ENCODE measurements around the gene MYH14.
"Not testable (repeated sequence)": the region's sequence is repeated elsewhere in the genome, so short reads cannot be mapped to it uniquely, and the experiment has no call there.

Gene MYH14

DNA sequence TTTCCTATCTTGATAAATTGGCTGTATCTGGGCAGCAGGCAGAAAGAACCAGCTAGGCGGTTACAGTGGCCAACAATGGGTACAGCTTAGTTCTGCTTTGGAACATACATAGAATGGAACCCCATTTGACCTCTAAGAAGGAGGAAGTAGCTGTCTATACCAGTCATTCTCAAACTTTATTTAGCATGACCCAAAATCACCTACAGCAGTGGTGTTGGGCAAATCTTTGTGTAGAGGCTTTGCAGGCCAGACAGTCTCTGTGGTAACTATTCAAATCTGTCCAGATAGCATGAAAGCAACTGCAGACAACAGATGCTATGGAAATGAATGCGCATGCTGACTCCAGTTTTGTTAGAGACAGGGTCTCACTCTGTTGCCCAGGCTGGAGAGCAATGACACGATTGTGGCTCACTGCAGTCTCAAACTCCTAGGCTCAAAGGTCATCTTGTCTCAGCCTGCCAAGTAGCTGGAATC lies 137.7 kb downstream of the MYH14 start:
- Histone ChIP-seq H3K27me3 (ENCODE audit: control insufficient read depth, insufficient read depth, low read length) (no peaks in the 10 kb centered on the region), H3K4me3 (ENCODE audit: low read length) (no peak overlapping the region), H3K36me3 (ENCODE audit: control insufficient read depth, insufficient read depth, low read length) (no peaks in the 10 kb centered on the region), H3K9me3 (ENCODE audit: control insufficient read depth, insufficient read depth, low read length) (peaks cover 4% of the 10 kb centered on the region), H3K4me1 (ENCODE audit: control insufficient read depth, insufficient read depth, low read length) (no peaks in the 10 kb centered on the region), H3K27ac (ENCODE audit: low read length) (no peak overlapping the region)
- WGBS (ENCODE audit: insufficient coverage, insufficient read length) = no CpG with 5 or more reads among the region's 3 CpGs
- no peak for DNase-seq (ENCODE audit: low read depth, low spot score)

DNA sequence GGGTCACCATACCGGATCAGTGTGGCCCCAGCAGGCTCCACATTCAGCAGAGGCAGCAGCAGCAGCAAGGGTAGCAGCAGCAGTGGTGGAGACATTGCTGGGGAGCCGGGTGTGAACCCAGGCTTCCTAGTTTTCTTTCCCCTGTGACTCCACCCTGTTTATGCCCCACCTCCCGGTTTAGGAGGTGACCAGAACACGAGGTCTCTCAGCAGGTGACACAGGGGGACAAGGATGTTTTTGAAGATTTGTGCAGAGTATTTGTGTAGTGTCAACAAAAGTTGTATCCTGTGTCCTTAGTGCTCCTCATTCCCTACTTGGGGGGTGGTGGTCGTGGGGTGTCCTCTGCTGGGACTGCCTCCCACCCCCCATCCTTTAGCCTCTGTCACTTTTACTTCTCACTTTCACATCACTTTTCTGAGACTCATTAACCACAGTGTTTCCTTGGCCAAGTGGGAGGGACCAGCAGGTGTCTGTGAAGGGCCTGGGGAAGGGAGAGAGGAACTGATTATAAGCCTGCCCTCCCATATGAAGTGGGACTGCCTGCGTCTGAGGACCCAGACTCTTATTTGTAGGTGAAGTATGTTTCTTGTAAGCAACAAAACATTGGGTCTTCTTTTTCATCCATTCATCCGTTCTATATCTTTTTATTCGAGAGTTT lies 141.4 kb downstream of the MYH14 start:
- H3K27me3 ChIP-seq (ENCODE audit: control insufficient read depth, insufficient read depth, low read length) = no peaks in the 10 kb centered on the region
- H3K27ac ChIP-seq (ENCODE audit: low read length) = no peak overlapping the region
- H3K36me3 ChIP-seq (ENCODE audit: control insufficient read depth, insufficient read depth, low read length) = no peaks in the 10 kb centered on the region
- DNase-seq (ENCODE audit: low read depth, low spot score) = no peak
- H3K9me3 ChIP-seq (ENCODE audit: control insufficient read depth, insufficient read depth, low read length) = peaks cover 4% of the 10 kb centered on the region
- no CpG with 5 or more reads among the region's 8 CpGs for WGBS (ENCODE audit: insufficient coverage, insufficient read length)
- H3K4me3 ChIP-seq (ENCODE audit: low read length) = no peak overlapping the region
- H3K4me1 ChIP-seq (ENCODE audit: control insufficient read depth, insufficient read depth, low read length) = no peaks in the 10 kb centered on the region

DNA sequence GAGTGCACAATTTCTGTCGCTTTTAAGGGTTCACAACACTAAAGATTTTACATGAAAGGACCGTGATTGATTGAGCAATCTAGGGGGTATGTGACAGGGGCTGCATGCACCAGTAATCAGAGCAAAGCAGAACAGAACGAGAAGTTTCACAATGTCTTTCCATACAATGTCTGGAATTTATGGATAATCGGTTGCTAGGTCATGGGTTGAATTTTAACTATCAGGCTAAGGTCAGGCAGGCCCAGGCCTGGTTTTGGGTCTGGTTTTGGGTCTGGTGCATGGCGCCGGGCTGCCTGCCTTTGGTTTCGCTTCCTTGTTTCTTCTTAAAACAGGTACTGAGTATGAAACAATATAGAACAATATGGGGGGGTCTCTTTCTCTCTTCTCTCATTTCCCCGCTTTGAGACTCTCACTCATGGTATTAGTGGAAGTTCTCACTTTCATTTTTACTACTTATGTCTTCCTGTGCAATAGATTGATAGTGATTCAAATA lies 143.7 kb downstream of the MYH14 start:
- H3K27ac ChIP-seq (ENCODE audit: low read length); H3K27me3 ChIP-seq (ENCODE audit: control insufficient read depth, insufficient read depth, low read length); H3K9me3 ChIP-seq (ENCODE audit: control insufficient read depth, insufficient read depth, low read length); H3K4me3 ChIP-seq (ENCODE audit: low read length); H3K4me1 ChIP-seq (ENCODE audit: control insufficient read depth, insufficient read depth, low read length); H3K36me3 ChIP-seq (ENCODE audit: control insufficient read depth, insufficient read depth, low read length); DNase-seq (ENCODE audit: low read depth, low spot score): not testable (repeated sequence)
- WGBS (ENCODE audit: insufficient coverage, insufficient read length) = no CpG with 5 or more reads among the region's 8 CpGs

DNA sequence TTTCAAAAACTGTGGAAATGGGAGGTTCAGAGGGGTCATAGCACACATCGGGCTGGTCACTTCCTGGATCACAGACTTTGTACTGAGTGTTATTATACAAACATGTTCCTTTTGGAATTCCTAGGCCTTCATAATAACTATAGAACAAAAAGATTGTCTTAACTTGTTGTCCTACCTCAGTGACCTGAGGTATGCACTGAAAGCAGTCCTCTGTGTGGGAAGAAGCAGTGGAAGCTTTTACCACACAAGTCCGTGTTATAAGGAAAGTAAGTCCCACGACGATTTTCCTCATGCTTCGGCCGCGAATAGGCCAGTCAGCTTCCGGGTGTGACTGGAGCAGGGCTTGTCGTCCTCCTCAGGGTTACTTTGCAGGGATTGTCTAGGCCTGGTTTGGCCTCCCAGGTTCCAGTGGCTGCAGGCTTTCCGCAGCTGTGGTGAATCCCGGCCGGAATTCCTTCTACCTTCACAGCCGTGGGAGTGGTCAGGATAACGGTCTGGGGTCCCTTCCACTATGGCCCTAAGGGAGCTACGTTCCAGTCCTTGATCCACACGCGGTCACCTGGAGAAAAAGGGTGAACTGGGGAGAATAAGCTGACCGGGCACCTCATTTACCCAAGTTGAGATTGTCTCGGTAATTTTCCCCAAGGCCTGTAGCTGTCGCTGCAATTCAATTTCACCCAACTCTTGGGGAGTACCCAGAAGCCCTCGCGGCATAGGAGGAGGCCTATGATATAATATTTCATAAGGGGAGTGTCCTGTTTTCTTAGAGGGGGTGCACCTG lies 146.0 kb downstream of the MYH14 start:
- no peak overlapping the region for H3K4me3 ChIP-seq (ENCODE audit: low read length)

DNA sequence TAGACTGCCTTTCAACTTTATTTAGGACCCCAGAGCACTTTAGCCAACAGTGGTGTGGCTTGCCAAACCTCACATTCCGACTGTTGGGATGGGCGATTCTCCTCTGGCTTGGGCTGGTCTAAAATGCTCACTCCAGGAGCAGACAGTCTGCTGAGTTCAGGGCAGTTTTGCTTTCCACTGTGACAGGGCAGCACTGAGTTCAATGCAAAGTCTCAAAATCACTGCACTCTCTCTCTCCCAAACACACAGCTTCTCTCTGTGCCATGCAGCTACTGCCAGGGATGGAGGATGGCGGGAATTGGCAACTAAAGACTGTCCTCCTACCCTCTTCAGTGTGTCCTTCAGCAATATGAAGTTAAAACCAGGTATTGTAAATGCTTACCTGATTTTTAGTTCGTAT lies 148.8 kb downstream of the MYH14 start:
- no peak for DNase-seq (ENCODE audit: low read depth, low spot score)
- Histone ChIP-seq H3K9me3 (ENCODE audit: control insufficient read depth, insufficient read depth, low read length) (no peaks in the 10 kb centered on the region), H3K36me3 (ENCODE audit: control insufficient read depth, insufficient read depth, low read length) (no peaks in the 10 kb centered on the region), H3K27ac (ENCODE audit: low read length) (no peak overlapping the region), H3K27me3 (ENCODE audit: control insufficient read depth, insufficient read depth, low read length) (no peaks in the 10 kb centered on the region), H3K4me3 (ENCODE audit: low read length) (no peak overlapping the region), H3K4me1 (ENCODE audit: control insufficient read depth, insufficient read depth, low read length) (no peaks in the 10 kb centered on the region)
- no CpG with 5 or more reads among the region's 4 CpGs for WGBS (ENCODE audit: insufficient coverage, insufficient read length)

More for the DNA sequence above, 146.0 kb downstream of the MYH14 start:
- Histone ChIP-seq H3K27ac (ENCODE audit: low read length) (no peak overlapping the region), H3K4me1 (ENCODE audit: control insufficient read depth, insufficient read depth, low read length) (no peaks in the 10 kb centered on the region), H3K27me3 (ENCODE audit: control insufficient read depth, insufficient read depth, low read length) (no peaks in the 10 kb centered on the region), H3K36me3 (ENCODE audit: control insufficient read depth, insufficient read depth, low read length) (no peaks in the 10 kb centered on the region), H3K9me3 (ENCODE audit: control insufficient read depth, insufficient read depth, low read length) (peaks cover under 1% of the 10 kb centered on the region; the same call in 1 of the 2 replicates)
- DNase-seq (ENCODE audit: low read depth, low spot score) = no peak
- WGBS (ENCODE audit: insufficient coverage, insufficient read length) = no CpG with 5 or more reads among the region's 22 CpGs

DNA sequence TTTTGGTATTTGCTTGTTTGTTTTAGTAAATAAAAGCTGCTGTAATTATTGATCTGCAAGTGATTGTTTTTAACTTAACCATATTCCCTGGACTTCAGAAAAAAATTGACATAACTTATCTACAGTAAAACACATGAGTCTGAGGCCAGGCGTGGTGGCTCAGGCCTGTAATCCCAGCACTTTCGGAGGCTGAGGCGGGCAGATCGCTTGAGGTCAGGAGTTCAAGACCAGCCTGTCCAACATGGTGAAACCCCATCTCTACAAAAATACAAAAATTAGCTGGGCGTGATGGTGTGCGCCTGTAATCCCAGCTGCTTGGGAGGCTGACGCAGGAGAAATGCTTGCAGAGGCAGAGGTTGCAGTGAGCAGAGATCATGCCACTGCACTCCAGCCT lies 150.1 kb downstream of the MYH14 start:
- not testable (repeated sequence) for H3K36me3 ChIP-seq (ENCODE audit: control insufficient read depth, insufficient read depth, low read length); H3K4me3 ChIP-seq (ENCODE audit: low read length); H3K27ac ChIP-seq (ENCODE audit: low read length); H3K4me1 ChIP-seq (ENCODE audit: control insufficient read depth, insufficient read depth, low read length); H3K27me3 ChIP-seq (ENCODE audit: control insufficient read depth, insufficient read depth, low read length); DNase-seq (ENCODE audit: low read depth, low spot score); H3K9me3 ChIP-seq (ENCODE audit: control insufficient read depth, insufficient read depth, low read length)
- no CpG with 5 or more reads among the region's 7 CpGs for WGBS (ENCODE audit: insufficient coverage, insufficient read length)

DNA sequence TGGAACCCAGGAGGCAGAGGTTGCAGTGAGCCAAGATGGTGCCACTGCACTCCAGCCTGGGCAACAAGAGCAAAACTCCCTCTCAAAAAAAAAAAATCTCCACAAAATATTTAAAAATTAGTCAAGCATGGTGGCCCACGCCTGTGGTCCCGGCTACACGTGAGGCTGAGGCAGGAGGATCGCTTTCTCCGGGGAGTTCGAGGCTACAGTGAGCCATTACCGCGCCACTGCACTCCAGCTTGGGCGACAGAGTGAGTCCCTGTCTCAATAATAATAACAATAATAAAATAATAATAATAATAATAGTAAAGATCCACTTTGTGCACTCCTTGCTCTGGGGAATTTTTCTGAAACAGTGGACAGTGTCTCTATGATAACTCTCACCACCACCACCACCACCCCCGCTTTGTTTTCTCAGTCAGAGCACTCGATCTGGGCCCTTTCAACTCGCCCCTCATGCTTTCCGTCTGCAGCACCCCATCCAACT lies 153.3 kb downstream of the MYH14 start:
- Histone ChIP-seq H3K4me1 (ENCODE audit: control insufficient read depth, insufficient read depth, low read length) (no peaks in the 10 kb centered on the region), H3K27me3 (ENCODE audit: control insufficient read depth, insufficient read depth, low read length) (no peaks in the 10 kb centered on the region), H3K4me3 (ENCODE audit: low read length) (no peak overlapping the region), H3K9me3 (ENCODE audit: control insufficient read depth, insufficient read depth, low read length) (no peaks in the 10 kb centered on the region), H3K27ac (ENCODE audit: low read length) (no peak overlapping the region), H3K36me3 (ENCODE audit: control insufficient read depth, insufficient read depth, low read length) (no peaks in the 10 kb centered on the region)
- no peak for DNase-seq (ENCODE audit: low read depth, low spot score)
- no CpG with 5 or more reads among the region's 13 CpGs for WGBS (ENCODE audit: insufficient coverage, insufficient read length)

DNA sequence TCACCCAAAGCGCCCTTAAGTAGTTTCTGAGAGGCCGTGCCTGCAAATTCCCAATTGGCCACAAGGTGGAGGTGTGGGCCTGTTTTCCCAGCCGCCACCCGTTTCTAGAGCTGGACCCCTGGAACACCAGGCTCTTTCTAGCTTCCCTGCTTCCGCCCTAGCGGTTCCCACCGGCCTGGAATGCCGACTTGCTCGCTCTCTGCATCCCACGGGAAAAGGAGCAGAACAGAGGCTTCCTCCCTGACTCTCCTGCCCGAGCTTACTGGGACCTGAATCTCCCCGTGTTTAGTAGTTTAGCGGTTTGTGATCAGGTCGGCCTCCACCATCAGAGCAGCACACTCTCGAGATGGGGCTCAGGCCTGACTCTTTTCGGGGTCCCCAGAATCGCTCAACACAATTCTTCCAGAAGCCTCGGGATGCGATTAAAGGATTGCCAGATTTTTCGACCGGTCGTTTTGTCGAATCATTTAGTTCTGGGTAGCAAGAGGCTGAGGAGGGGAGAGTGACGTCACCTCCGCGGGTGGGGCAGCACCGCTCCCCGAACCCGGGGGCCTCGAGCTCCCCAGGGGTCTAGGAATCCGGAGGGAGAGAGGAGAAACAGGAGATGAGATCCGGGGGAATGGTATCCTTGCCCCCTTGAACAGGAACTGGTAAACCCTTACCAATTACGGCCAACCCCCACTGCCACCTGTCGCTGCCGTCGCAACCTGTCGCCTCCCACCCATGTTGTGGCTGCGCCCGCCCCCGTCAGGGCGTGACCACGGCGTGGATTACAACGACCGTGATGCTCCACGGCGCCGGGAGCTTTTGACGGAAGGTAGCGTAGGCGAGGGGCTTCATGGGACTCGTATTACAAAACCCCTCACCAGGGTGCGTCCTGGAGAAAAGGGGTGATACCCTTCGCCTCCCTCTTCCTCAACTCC lies 154.0 kb downstream of the MYH14 start:
- H3K4me1 ChIP-seq (ENCODE audit: control insufficient read depth, insufficient read depth, low read length) = no peaks in the 10 kb centered on the region
- no peak for DNase-seq (ENCODE audit: low read depth, low spot score)
- H3K36me3 ChIP-seq (ENCODE audit: control insufficient read depth, insufficient read depth, low read length) = no peaks in the 10 kb centered on the region
- no peaks in the 10 kb centered on the region for H3K27me3 ChIP-seq (ENCODE audit: control insufficient read depth, insufficient read depth, low read length)
- WGBS (ENCODE audit: insufficient coverage, insufficient read length) = no CpG with 5 or more reads among the region's 54 CpGs
- no peaks in the 10 kb centered on the region for H3K9me3 ChIP-seq (ENCODE audit: control insufficient read depth, insufficient read depth, low read length)
- H3K27ac ChIP-seq (ENCODE audit: low read length) = no peak overlapping the region
- H3K4me3 ChIP-seq (ENCODE audit: low read length) = no peak overlapping the region

DNA sequence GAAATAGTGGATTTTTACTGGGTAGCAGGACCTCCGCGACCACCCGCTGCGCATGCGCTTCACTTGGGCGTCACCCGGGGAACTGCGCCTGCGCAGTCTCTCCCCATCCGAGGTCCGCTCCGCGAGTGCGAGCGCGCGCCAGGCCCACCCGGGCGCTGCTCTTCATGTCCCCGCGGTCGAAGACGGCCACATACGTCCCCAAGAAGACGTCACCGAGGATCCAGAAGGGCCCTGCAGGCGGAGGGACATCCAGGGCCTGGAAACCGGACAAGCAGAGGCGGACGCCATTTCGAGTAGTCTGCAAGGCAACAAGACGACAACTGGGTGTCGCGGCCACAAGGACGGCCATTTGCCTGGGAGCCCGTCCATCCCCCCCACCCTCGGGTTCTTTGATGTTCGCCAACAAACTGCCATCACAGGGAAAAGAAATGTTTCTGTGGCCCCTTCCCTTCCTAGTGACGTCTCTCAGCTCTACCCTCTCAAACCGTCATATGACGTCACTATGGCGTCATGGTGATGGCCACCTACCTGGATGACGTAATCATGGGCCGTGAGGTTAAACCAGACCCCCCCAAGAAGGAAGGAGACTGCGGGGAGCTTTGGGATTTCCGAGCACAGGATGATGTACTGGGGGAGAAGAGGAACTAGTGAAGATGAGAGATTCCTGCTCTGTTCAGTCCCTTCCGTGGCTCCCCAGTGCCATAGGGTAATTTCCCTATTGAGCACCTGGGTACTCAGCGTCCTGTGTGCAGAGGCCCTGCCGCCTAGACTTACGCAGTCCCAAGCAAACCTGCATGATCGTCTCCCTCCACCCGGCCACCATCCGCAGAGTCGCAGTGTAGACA lies 155.3 kb downstream of the MYH14 start:
- DNase-seq (ENCODE audit: low read depth, low spot score) = no peak
- H3K4me3 ChIP-seq (ENCODE audit: low read length) = no peak overlapping the region
- H3K36me3 ChIP-seq (ENCODE audit: control insufficient read depth, insufficient read depth, low read length) = no peaks in the 10 kb centered on the region
- WGBS (ENCODE audit: insufficient coverage, insufficient read length) = no CpG with 5 or more reads among the region's 54 CpGs
- no peaks in the 10 kb centered on the region for H3K9me3 ChIP-seq (ENCODE audit: control insufficient read depth, insufficient read depth, low read length)
- no peaks in the 10 kb centered on the region for H3K4me1 ChIP-seq (ENCODE audit: control insufficient read depth, insufficient read depth, low read length)
- no peak overlapping the region for H3K27ac ChIP-seq (ENCODE audit: low read length)
- H3K27me3 ChIP-seq (ENCODE audit: control insufficient read depth, insufficient read depth, low read length) = no peaks in the 10 kb centered on the region

Data from iPS DF 6.9 (cell line).